ENCODE results near the gene ELK3. TPM values are rescaled to one million over a fixed set of nuclear protein-coding genes. Genes with fewer than 3 reads are reported as not detected.

ELK3 gene
- total RNA-seq, 2 donors from 2014 or later: 17.1 to 18.1 TPM

GRCh38 chr12:96204381-96204780, 10.2 kb downstream of the ELK3 start:
- no peak overlapping the region for H3K4me3 Mint-ChIP-seq
- WGBS, 2 experiments (ENCODE audit: insufficient coverage in 1 of 2, insufficient read length in 1 of 2): 95 to 96% methylated on average over 3 to 5 of the region's 5 CpGs
- no peak overlapping the region for H3K4me3 ChIP-seq (ENCODE audit: low read length)
- H3K9me3 ChIP-seq (ENCODE audit: control insufficient read depth, low read length): peaks cover 3% of the 10 kb centered on the region
- no peak for TF ChIP-seq CTCF (conservative IDR thresholded peaks at IDR 0.05)
- no peak overlapping the region for H3K27ac ChIP-seq (ENCODE audit: low read depth, low read length)
- peaks cover 3% of the 10 kb centered on the region for H3K4me1 ChIP-seq (ENCODE audit: control insufficient read depth, insufficient read depth, low read length)
- H3K27me3 Mint-ChIP-seq (ENCODE audit: insufficient read depth): no peaks in the 10 kb centered on the region
- H3K4me1 Mint-ChIP-seq: peaks cover 22% of the 10 kb centered on the region
- no peaks in the 10 kb centered on the region for H3K9me3 Mint-ChIP-seq
- no peak overlapping the region for H3K9ac ChIP-seq (ENCODE audit: extremely low read depth, low read length, poor library complexity, severe bottlenecking)
- H3K36me3 Mint-ChIP-seq (ENCODE audit: low read depth): no peaks in the 10 kb centered on the region
- no peak for DNase-seq
- H3K27me3 ChIP-seq (ENCODE audit: control insufficient read depth, insufficient read depth, low read length, poor library complexity, severe bottlenecking): no peaks in the 10 kb centered on the region
- H3K27ac Mint-ChIP-seq: no peak overlapping the region
- H3K36me3 ChIP-seq (ENCODE audit: control insufficient read depth, insufficient read depth, low read length): no peaks in the 10 kb centered on the region

- no peak for TF ChIP-seq CTCF (conservative IDR thresholded peaks at IDR 0.05)
- Mint-ChIP-seq H3K36me3 (ENCODE audit: low read depth) (no peaks in the 10 kb centered on the region), H3K27me3 (ENCODE audit: insufficient read depth) (no peaks in the 10 kb centered on the region), H3K4me3 (no peak overlapping the region), H3K4me1 (peaks cover 30% of the 10 kb centered on the region), H3K27ac (no peak overlapping the region), H3K9me3 (no peaks in the 10 kb centered on the region)
- WGBS, 2 experiments (ENCODE audit: insufficient coverage in 1 of 2, insufficient read length in 1 of 2): 89 to 94% methylated on average over 2 to 3 of the region's 3 CpGs
- H3K9ac ChIP-seq (ENCODE audit: extremely low read depth, low read length, poor library complexity, severe bottlenecking): no peak overlapping the region
- H3K27me3 ChIP-seq (ENCODE audit: control insufficient read depth, insufficient read depth, low read length, poor library complexity, severe bottlenecking): no peaks in the 10 kb centered on the region
- H3K36me3 ChIP-seq (ENCODE audit: control insufficient read depth, insufficient read depth, low read length): no peaks in the 10 kb centered on the region
- no peak for DNase-seq
- peaks cover 3% of the 10 kb centered on the region for H3K9me3 ChIP-seq (ENCODE audit: control insufficient read depth, low read length)
- peaks cover 3% of the 10 kb centered on the region for H3K4me1 ChIP-seq (ENCODE audit: control insufficient read depth, insufficient read depth, low read length)
- H3K27ac ChIP-seq (ENCODE audit: low read depth, low read length): no peak overlapping the region
- no peak overlapping the region for H3K4me3 ChIP-seq (ENCODE audit: low read length)
Measured at GRCh38 chr12:96205908-96206307, 11.7 kb downstream of the ELK3 start.

GRCh38 chr12:96206936-96207662, 12.9 kb downstream of the ELK3 start:
- peaks cover 3% of the 10 kb centered on the region for H3K9me3 ChIP-seq (ENCODE audit: control insufficient read depth, low read length)
- Mint-ChIP-seq H3K4me1 (peaks cover 23% of the 10 kb centered on the region), H3K4me3 (no peak overlapping the region), H3K27me3 (ENCODE audit: insufficient read depth) (no peaks in the 10 kb centered on the region), H3K27ac (no peak overlapping the region), H3K36me3 (ENCODE audit: low read depth) (no peaks in the 10 kb centered on the region), H3K9me3 (no peaks in the 10 kb centered on the region)
- H3K27me3 ChIP-seq (ENCODE audit: control insufficient read depth, insufficient read depth, low read length, poor library complexity, severe bottlenecking): no peaks in the 10 kb centered on the region
- no peak overlapping the region for H3K4me3 ChIP-seq (ENCODE audit: low read length)
- no peak overlapping the region for H3K27ac ChIP-seq (ENCODE audit: low read depth, low read length)
- 93 to 99% methylated on average over 3 of the region's 4 CpGs for WGBS, 2 experiments (ENCODE audit: insufficient coverage in 1 of 2, insufficient read length in 1 of 2)
- no peak overlapping the region for H3K9ac ChIP-seq (ENCODE audit: extremely low read depth, low read length, poor library complexity, severe bottlenecking)
- H3K36me3 ChIP-seq (ENCODE audit: control insufficient read depth, insufficient read depth, low read length): no peaks in the 10 kb centered on the region
- no peaks in the 10 kb centered on the region for H3K4me1 ChIP-seq (ENCODE audit: control insufficient read depth, insufficient read depth, low read length)
- DNase-seq: no peak
- TF ChIP-seq CTCF (conservative IDR thresholded peaks at IDR 0.05): no peak

Data from endodermal cell (in vitro differentiated cells).